Measurements from ENCODE around the gene PRR15L. TPM values are rescaled to one million over a fixed set of nuclear protein-coding genes. Genes with fewer than 3 reads are reported as not detected.
"Not testable (repeated sequence)": the region's sequence is repeated elsewhere in the genome, so short reads cannot be mapped to it uniquely, and the experiment has no call there.

The PRR15L gene
- total RNA-seq, 1 donor from 2014 or later: 2.2 TPM

- no peak for DNase-seq (ENCODE audit: extremely low spot score in 2 of 2)
- TF ChIP-seq CTCF (IDR thresholded peaks at IDR 0.05) (no peak), POLR2A (IDR thresholded peaks at IDR 0.05) (no peak), POLR2AphosphoS5 (IDR thresholded peaks at IDR 0.05; ENCODE audit: insufficient read depth in 1 of 2, low read depth in 1 of 2) (no peak)
- H3K4me3 ChIP-seq: no peak overlapping the region
- H3K9me3 ChIP-seq: no peaks in the 10 kb centered on the region
- no peaks in the 10 kb centered on the region for H3K4me1 ChIP-seq
- H3K36me3 ChIP-seq: peaks cover 3 to 55% of the 10 kb centered on the region in 2 donors
- H3K27ac ChIP-seq: no peak overlapping the region
- no peaks in the 10 kb centered on the region for H3K27me3 ChIP-seq
- intact Hi-C loops (cut with DNase I): no loop called here
Observed at GRCh38 chr17:47924785-47925677, 32.7 kb downstream of the PRR15L start.

GRCh38 chr17:47919889-47920288 is 37.8 kb downstream of the PRR15L start:
- intact Hi-C loops (cut with DNase I); H3K9me3 ChIP-seq; DNase-seq (ENCODE audit: extremely low spot score in 2 of 2); H3K27me3 ChIP-seq; H3K4me3 ChIP-seq; H3K4me1 ChIP-seq; H3K27ac ChIP-seq: not testable (repeated sequence)
- peaks cover 0 to 25% of the 10 kb centered on the region in 2 donors for H3K36me3 ChIP-seq

GRCh38 chr17:47918991-47919390 is 38.7 kb downstream of the PRR15L start:
- Histone ChIP-seq H3K27ac (no peak overlapping the region), H3K4me3 (no peak overlapping the region), H3K9me3 (no peaks in the 10 kb centered on the region), H3K4me1 (no peaks in the 10 kb centered on the region), H3K27me3 (no peaks in the 10 kb centered on the region), H3K36me3 (peaks cover 0 to 17% of the 10 kb centered on the region in 2 donors)
- DNase-seq (ENCODE audit: extremely low spot score in 2 of 2): no peak
- TF ChIP-seq CTCF (IDR thresholded peaks at IDR 0.05) (no peak), POLR2A (IDR thresholded peaks at IDR 0.05) (no peak), POLR2AphosphoS5 (IDR thresholded peaks at IDR 0.05; ENCODE audit: insufficient read depth in 1 of 2, low read depth in 1 of 2) (no peak)
- intact Hi-C loops (cut with DNase I): no loop called here

- DNase-seq (ENCODE audit: extremely low spot score in 2 of 2): no peak
- Histone ChIP-seq H3K4me1 (no peaks in the 10 kb centered on the region), H3K9me3 (no peaks in the 10 kb centered on the region), H3K27me3 (no peaks in the 10 kb centered on the region), H3K36me3 (peaks cover 0 to 7% of the 10 kb centered on the region in 2 donors), H3K27ac (no peak overlapping the region), H3K4me3 (no peak overlapping the region)
- intact Hi-C loops (cut with DNase I): no loop called here
- TF ChIP-seq POLR2AphosphoS5 (IDR thresholded peaks at IDR 0.05; ENCODE audit: insufficient read depth in 1 of 2, low read depth in 1 of 2): no peak
- TF ChIP-seq CTCF (IDR thresholded peaks at IDR 0.05): no peak
- no peak for TF ChIP-seq POLR2A (IDR thresholded peaks at IDR 0.05)
Observed at GRCh38 chr17:47918006-47918405, 39.7 kb downstream of the PRR15L start.

- Histone ChIP-seq H3K4me1 (no peaks in the 10 kb centered on the region), H3K27ac (no peak overlapping the region), H3K27me3 (no peaks in the 10 kb centered on the region), H3K36me3 (peaks cover 0 to 3% of the 10 kb centered on the region in 2 donors), H3K9me3 (no peaks in the 10 kb centered on the region), H3K4me3 (no peak overlapping the region)
- intact Hi-C loops (cut with DNase I): no loop called here
- no peak for TF ChIP-seq POLR2AphosphoS5 (IDR thresholded peaks at IDR 0.05; ENCODE audit: insufficient read depth in 1 of 2, low read depth in 1 of 2)
- no peak for TF ChIP-seq POLR2A (IDR thresholded peaks at IDR 0.05)
- TF ChIP-seq CTCF (IDR thresholded peaks at IDR 0.05): no peak
- no peak for DNase-seq (ENCODE audit: extremely low spot score in 2 of 2)
Observed at GRCh38 chr17:47917581-47917980, 40.1 kb downstream of the PRR15L start.
